Lung (tissue), 12 donors: ENCODE data around the gene ZNF44. TPM values are rescaled to one million over a fixed set of nuclear protein-coding genes. Genes with fewer than 3 reads are reported as not detected.
A peak's percentile ranks its signal among the peaks of the same experiment; 100 is the strongest.
"Not testable (repeated sequence)": the region's sequence is repeated elsewhere in the genome, so short reads cannot be mapped to it uniquely, and the experiment has no call there.

Experiments used
- ATAC-seq: fragments of 200-7000 bp; cut with Tn5 transposase; one replicate; pipeline ENCODE4 v1.9.1; 2020; ENCODE audit warnings: moderate number of reproducible peaks; ENCODE audit not compliant: insufficient read depth, low FRiP score
- DNase-seq, 3 donors: peaks; one replicate each; pipeline ENCODE4 v3.0.0-alpha.2; 2013 to 2017
- H3K27ac ChIP-seq, 2 donors: one replicate each; pipeline ENCODE4 v1.5.1; 2013; ENCODE audit warnings: mild to moderate bottlenecking in 2 of 2, moderate library complexity in 2 of 2, control low read depth in 1 of 2, inconsistent platforms in 1 of 2, low read depth in 1 of 2, low read length in 1 of 2
- H3K27me3 ChIP-seq, 3 donors: one replicate each; pipeline ENCODE4 v1.5.1; 2013; ENCODE audit warnings: low read length in 2 of 3; ENCODE audit not compliant: control insufficient read depth in 3 of 3, insufficient read depth in 3 of 3
- H3K36me3 ChIP-seq, 4 donors: one replicate each; pipeline ENCODE4 v1.5.1; 2013; ENCODE audit warnings: low read length in 4 of 4, mild to moderate bottlenecking in 1 of 4, moderate library complexity in 1 of 4; ENCODE audit not compliant: control insufficient read depth in 4 of 4, insufficient read depth in 4 of 4
- H3K4me1 ChIP-seq, 5 donors: one replicate each; pipeline ENCODE4 v1.5.1; 2013; ENCODE audit warnings: low read length in 5 of 5, mild to moderate bottlenecking in 2 of 5, moderate library complexity in 1 of 5; ENCODE audit not compliant: control insufficient read depth in 5 of 5, insufficient read depth in 5 of 5
- H3K4me3 ChIP-seq: one replicate; pipeline ENCODE4 v1.5.1; 2013; ENCODE audit warnings: mild to moderate bottlenecking, control low read depth, moderate library complexity
- H3K9ac ChIP-seq, 2 donors: one replicate each; pipeline ENCODE4 v1.5.1; 2013; ENCODE audit warnings: low read length in 2 of 2, control low read depth in 1 of 2; ENCODE audit not compliant: insufficient read depth in 1 of 2
- H3K9me3 ChIP-seq, 4 donors: one replicate each; pipeline ENCODE4 v1.5.1; 2013; ENCODE audit warnings: low read length in 3 of 4, mild to moderate bottlenecking in 1 of 4, moderate library complexity in 1 of 4; ENCODE audit not compliant: control insufficient read depth in 4 of 4, insufficient read depth in 3 of 4
- CTCF ChIP-seq: IDR thresholded peaks from 2 replicates; pipeline ENCODE4 v1.5.1; 2012; ENCODE audit warnings: mild to moderate bottlenecking; ENCODE audit errors: control extremely low read depth, extremely low read depth
- WGBS, 2 donors: extraction: QIAGEN DNeasy Blood & Tissue Kit; methylation state at CpG; one replicate each; pipeline ENCODE4 v1.1.7; 2013; 5-methylcytosine and 5-hydroxymethylcytosine counted together
- polyA plus RNA-seq, 2 donors: library from polyadenylated mRNA; stranded (reverse); fragments of 200-250 nt; gene quantifications; one replicate each; pipeline ENCODE4 v1.2.1, GENCODE V29; 2013
- total RNA-seq, 2 donors: library from RNA; depleted of rRNA in 1 of 2; stranded (reverse); fragments of >200 nt in 1 of 2; gene quantifications; one replicate each; pipeline ENCODE4 v1.2.1, GENCODE V29; 2014 to 2021
- donor health status: control.
- donor health status: control.
- donor health status: Bipolar disorder and iron deficiency.
- donor health status: healthy.
- donor health status: DM: yes; HTN: yes; CAD: no.

Gene ZNF44
- total and polyA plus RNA-seq, 4 donors: 7.1 to 29.3 (median 11.8) TPM

DNA sequence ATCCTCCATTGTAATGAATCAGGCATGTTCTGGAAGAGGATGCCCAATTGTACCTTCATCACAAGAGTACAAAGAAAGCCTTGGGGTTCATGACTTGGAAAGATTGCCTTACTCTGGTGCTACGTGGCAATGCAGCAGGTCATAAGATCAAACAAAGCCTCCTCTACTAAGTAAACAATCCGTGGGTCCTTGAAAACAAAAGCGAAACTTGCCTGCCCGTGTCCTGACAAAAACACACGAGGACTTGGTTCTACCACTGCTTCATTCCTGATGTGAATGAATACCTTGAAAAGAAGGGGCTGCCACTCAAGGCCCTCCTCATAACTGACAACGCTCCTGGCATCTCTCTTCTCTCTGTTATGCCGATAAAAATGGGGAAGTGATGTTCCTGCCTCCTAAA lies 19.9 kb upstream of the ZNF44 start:
- Histone ChIP-seq H3K9me3 (peaks cover 0 to 8% (median 5%) of the 10 kb centered on the region in 4 donors), H3K9ac (no peak overlapping the region), H3K4me3 (no peak overlapping the region), H3K4me1 (peaks cover 0 to 2% (median 0%) of the 10 kb centered on the region in 5 donors), H3K27ac (no peak overlapping the region), H3K36me3 (peaks cover 10 to 12% (median 11%) of the 10 kb centered on the region in 4 donors), H3K27me3 (no peaks in the 10 kb centered on the region)
- DNase-seq (peak in 2 of 3 donors; percentile 11 to 25), ATAC-seq (no peak)
- 46 to 80% methylated on average over 7 of the region's 7 CpGs for WGBS, 2 donors
- no peak for TF ChIP-seq CTCF

GRCh38 chr19:12308891-12309290 lies 14.2 kb upstream of the ZNF44 start:
- WGBS, 2 donors: 96% methylated on average over 12 of the region's 12 CpGs

DNA sequence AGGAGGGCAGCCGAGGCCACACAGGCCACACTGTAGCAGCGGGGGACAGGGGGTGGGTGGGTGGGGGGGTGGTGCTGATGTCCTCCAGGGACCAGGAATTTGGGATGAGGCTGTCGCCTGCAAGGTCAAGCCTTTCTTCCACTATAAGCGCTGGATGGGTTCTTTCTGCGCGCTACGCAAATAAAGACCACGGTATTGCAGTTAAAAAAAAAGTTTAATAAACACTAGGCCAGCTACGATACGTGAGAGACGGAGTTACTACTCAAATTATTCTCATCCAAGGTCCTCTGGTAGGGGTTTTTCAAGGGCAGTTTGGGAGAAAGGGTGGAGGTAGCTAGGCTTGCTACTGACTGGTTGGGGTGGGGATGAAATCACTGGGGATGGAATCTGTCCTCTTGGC lies 508 bp upstream of the ZNF44 start:
- peak overlapping the region; percentile 30 to 88 for H3K27ac ChIP-seq
- no peaks in the 10 kb centered on the region for H3K9me3 ChIP-seq
- H3K9ac ChIP-seq: peak overlapping the region in 1 of 2 donors; percentile 87
- H3K4me1 ChIP-seq: peaks cover 0 to 9% (median 3%) of the 10 kb centered on the region in 5 donors
- WGBS, 2 donors: 39 to 68% methylated on average over 10 to 11 of the region's 11 CpGs
- no peak for ATAC-seq
- DNase-seq: peak in 1 of 3 donors; percentile 11
- H3K27me3 ChIP-seq: no peaks in the 10 kb centered on the region
- H3K36me3 ChIP-seq: peaks cover 0 to 4% (median 2%) of the 10 kb centered on the region in 4 donors
- no peak for TF ChIP-seq CTCF
- H3K4me3 ChIP-seq: peak overlapping the region; percentile 47

More at GRCh38 chr19:12308891-12309290, 14.2 kb upstream of the ZNF44 start:
- not testable (repeated sequence) for H3K27me3 ChIP-seq, H3K4me3 ChIP-seq, H3K9ac ChIP-seq, H3K9me3 ChIP-seq, H3K27ac ChIP-seq, H3K36me3 ChIP-seq, ATAC-seq, DNase-seq, H3K4me1 ChIP-seq

DNA sequence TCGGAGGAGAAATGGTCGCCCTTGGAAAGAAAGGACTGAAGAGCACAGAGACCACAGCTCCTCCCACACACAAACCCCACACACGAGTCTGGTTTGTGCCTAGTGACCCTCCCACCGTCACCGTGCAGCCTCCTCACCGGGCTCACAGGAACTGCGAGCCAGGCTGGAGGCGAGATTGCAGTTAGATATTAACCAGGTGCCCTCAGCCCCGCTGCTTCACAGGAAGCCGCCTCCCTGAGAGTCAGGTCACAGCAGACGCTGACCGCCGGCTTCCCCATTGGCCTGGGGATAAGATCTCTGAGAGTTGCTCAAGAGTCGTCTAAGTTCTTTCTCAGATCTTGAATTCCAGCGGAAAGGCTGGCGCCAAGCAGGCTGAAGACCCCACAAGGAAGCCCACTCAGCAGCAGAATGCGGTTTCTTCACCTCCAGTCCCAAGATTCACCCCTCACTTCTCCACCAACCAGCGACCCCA lies 870 bp downstream of the ZNF44 start:
- Histone ChIP-seq H3K27ac (peak overlapping the region; percentile 95), H3K27me3 (no peaks in the 10 kb centered on the region), H3K9ac (peak overlapping the region; percentile 83 to 90), H3K9me3 (no peaks in the 10 kb centered on the region), H3K36me3 (peaks cover 0 to 4% (median 2%) of the 10 kb centered on the region in 4 donors), H3K4me3 (peak overlapping the region; percentile 76), H3K4me1 (peaks cover 0 to 9% (median 3%) of the 10 kb centered on the region in 5 donors)
- DNase-seq: peak; percentile 78 to 87 (median 80)
- peak; percentile 60 for ATAC-seq
- TF ChIP-seq CTCF: no peak
- 0% methylated on average over 18 of the region's 18 CpGs for WGBS, 2 donors
